GM21526 (cell line): Measurements from ENCODE around the gene TGIF1.
"Not testable (repeated sequence)": the region's sequence is repeated elsewhere in the genome, so short reads cannot be mapped to it uniquely, and the experiment has no call there.

Experiments
- ATAC-seq: cut with Tn5 transposase; IDR thresholded peaks from one replicate; pipeline ENCODE4 v1.9.1; 2021; ENCODE audit warnings: moderate library complexity; ENCODE audit not compliant: unreplicated experiment, low FRiP score

TGIF1 gene

DNA sequence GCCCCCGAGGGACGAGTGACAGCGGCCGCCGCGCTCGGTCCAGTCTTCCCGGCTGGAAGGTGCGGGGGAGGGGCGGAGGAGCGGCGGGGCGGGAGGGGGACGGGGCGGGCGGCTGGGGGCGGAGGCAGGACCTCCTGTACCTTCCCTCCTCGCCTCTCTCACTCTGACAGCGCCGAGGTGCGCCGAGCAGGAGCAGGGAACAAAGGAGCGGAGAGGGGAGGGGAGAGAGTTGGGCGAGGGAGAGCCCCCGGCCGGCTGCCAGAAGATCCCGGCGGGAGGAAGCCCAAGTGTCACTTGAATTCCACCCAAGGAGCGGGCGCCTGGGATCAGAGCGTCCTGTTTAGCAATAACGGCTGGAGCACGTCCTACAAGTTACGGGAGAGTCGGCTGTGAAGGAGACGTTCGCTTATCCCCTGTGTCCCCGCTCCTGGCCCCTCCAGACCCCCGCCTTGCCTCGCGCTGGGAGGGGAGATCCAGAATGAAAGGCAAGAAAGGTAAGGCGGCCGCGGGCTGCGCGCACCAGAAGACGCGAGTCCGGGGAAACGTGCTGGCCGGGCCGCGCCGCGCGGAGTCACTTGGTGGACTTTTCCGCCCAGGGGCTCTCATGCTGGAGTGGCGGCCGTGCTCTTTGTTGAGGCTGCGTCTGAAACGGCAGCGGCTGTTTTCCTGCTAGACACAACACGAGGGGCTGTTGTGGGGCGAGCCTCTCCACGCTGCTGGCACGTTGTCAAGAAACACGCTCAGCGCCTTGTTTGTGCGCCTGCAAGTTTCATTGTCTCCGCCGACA lies at the start of gene TGIF1:
TSS of gene TGIF1 (plus strand) at position 161 of the 787 bp plus-strand sequence. CDS start at position 479, 318 bp downstream.
- no peak for ATAC-seq

DNA sequence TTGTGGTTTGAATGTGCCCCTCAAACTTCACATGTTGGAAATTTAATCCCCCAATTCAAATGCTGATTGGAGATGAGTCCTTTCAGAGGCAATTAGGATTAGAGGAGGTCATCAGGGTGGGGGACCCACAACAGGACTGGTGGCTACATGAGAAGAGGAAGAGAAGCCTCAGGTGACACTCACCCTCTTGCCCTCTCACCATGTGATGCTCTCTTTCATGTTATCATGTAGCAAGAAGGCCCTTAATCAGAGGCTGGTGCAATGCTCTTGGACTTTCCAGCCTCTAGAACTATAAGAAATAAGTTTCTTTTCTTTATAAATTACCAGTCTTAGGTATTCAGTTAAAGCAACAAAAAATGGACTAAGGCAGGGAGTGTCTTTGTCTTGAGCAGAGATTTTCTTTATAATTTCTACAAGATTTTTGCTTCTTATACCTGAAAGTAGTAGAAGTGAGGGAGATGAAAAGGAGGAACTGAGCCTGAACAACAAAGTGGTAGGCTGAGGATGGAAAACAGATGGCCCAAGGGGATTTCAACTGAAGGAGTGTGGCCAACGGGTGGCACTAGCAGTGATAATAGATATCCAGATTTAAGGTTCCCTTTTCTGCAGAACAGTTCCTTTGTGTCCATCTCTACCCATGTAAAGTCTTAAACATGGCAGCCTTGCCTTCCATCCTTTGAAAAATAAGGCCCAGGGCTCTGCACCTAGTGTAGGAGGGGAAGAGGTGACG lies 49.2 kb upstream of the TGIF1 start:
- no peak for ATAC-seq

DNA sequence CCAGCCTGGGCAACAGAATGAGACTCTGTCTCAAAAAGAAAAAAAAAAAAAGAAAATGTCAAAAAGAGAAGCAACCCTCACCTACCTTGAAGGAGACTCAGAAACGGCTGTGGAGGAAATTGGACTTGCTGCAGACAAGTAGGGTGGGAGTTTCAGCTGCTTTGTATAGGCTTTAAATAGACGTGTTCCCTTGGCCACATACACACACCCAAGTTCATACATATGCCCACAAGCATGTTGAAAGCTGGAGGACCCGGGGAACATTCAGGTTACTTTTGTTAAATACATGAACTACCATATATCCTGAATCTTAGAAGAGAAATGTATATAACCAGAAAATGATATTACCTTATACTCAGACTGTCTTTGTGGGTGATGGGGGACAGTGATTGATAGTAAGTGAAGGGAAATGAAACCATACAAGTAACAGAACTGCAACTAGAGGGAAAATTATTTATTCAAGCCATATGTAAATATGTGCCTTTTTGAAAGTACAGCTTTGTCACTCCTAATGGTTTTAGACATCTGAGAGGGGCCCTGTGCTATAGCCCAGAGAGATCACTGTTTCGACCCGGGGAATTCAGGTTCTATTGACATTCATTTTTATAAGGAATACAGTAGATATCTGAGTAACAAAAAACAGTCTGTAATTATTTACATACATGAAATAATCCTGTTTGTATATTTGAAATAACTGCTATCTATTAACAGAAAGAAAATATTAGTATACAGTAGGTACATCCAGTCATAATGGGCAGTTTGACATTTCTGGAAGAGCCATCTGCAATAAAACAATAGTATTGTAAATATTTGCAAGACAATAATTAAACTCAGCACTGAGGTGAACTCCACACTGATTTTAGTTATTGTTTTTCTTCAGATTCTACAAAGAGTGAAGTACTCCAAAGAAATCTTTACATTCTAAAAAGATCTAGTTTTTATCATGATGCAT lies 48.0 kb upstream of the TGIF1 start:
- peak; percentile 90 for ATAC-seq

DNA sequence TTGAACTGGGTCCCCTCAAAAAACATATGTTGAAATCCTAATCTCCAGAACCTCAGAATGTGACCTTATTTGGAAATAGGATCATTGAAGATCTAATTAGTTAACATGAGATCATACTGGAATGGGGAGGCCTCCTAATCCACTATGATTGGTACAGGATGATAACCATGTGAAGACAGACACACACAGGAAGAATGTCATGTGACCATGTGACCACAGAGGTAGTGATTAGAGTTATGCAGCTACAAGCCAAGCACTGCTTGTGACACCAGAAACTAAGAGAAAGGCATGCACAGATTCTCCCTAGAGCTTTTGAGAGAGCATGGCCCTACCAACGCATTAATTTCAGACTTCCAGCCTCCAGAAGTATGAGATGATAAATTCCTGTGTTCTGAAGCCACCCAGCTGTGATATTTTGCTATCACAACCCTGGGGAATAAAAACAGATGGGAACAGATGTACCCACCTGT lies 47.0 kb upstream of the TGIF1 start:
- no peak for ATAC-seq

GRCh38 chr18:3405713-3406112 lies 44.3 kb upstream of the TGIF1 start:
- ATAC-seq = no peak

GRCh38 chr18:3408107-3408506 lies 41.9 kb upstream of the TGIF1 start:
- no peak for ATAC-seq

GRCh38 chr18:3409811-3410210 lies 40.2 kb upstream of the TGIF1 start:
- no peak for ATAC-seq

DNA sequence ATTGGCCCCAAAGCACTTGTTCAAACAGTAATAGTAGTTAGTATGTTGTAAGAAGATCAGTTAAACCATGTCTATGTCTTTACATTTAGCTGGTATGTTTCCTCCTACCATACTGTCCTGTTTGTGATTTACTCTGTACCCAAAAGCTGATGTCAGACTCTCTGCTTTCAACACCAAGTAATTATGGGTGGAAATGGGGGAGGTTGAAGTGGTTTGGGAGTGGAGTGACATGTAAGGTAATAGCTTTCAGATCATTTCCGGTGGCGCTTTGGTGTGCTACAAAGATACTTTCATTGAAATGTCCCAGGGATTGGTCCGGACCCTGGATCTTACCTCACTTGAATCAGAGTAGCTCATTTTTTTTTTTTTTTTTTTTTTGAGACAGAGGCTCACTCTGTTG lies 39.7 kb upstream of the TGIF1 start:
- ATAC-seq = no peak

DNA sequence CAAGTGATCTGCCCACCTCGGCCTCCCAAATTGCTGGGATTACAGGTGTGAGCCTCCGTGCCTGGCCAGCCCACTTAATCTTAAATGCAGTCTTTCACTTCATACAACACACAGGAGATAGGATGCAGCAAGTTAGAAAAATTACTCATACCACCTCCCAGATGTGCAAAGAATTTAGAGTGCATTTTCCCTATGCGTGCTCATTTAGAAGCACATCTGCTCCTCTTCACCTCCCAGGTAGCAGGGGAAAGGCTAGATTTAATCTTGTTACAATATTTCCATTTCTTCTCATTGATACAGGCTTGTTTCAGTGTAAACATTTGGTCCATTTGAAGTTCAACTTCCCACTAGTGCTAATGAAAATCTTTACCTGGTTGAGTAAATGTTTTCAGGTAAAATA lies 39.1 kb upstream of the TGIF1 start:
- ATAC-seq = not testable (repeated sequence)

DNA sequence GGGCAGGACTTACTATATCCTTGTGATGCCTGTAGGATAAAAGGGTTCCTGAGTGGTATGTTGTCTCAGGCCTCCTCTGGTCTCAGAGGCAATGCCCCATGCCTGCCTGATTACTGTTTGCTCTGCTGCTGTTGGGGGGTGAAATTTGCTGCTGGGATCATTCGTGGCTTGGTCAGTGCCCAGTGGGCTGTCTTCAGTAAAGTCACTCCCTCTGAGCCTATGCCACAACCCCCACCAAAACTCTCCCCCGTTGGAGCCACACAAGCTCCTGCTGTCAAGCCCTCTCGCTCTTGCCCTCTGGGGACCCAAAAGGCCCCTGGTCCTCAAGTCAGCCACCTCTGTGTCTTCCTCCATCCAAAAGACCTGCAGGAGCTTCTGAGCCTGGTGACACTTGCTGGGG lies 38.6 kb upstream of the TGIF1 start:
- ATAC-seq = no peak

- no peak for ATAC-seq
These were observed 38.1 kb upstream of the TGIF1 start for GRCh38 chr18:3411854-3412268.

GRCh38 chr18:3412528-3412927 lies 37.4 kb upstream of the TGIF1 start:
- ATAC-seq = not testable (repeated sequence)

DNA sequence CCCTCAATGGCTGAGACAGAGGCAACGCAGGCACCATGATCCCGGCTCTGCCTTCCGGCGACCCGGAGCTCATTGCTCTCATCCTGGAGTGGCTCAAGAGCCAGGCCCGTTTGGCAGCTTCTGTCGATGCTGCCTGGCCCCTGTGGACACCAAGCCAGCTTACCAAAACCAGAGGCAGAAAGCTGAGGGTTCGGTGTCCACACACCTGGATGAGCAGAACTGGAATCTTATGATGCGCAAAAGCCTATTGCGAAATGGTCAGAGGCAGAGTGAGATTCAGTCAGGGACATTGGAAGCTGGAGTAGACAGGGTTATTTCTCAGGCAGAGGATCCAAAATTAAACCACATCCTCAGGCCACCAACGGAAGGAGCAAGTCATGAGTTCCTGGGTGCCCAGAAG lies 34.9 kb upstream of the TGIF1 start:
- ATAC-seq = no peak

GRCh38 chr18:3418083-3418482 lies 31.9 kb upstream of the TGIF1 start:
- no peak for ATAC-seq

- ATAC-seq = no peak
These were observed 29.1 kb upstream of the TGIF1 start for GRCh38 chr18:3420919-3421279.

DNA sequence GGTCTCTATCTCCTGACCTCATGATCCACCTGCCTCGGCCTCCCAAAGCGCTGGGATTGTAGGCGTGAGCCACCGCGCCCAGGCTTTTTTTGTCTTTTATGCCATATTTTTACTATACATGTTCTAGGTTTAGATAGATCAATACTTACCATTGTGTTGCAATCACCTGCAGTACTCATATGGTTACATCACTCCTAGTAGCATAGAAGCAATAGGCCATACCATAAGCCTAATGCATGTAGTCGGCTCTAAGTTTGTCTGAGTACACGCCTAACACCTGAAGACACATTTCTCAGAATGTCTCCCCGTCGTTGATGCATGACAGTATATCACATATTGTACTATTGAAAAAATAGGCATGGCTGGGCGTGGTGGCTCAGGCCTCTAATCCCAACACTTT lies 27.1 kb upstream of the TGIF1 start:
- ATAC-seq = no peak

- ATAC-seq = no peak
These were observed 25.6 kb upstream of the TGIF1 start for GRCh38 chr18:3424280-3424890.

- ATAC-seq = no peak
These were observed 24.9 kb upstream of the TGIF1 start for GRCh38 chr18:3425030-3425429.

- ATAC-seq = no peak
These were observed 24.5 kb upstream of the TGIF1 start for GRCh38 chr18:3425446-3425845.

DNA sequence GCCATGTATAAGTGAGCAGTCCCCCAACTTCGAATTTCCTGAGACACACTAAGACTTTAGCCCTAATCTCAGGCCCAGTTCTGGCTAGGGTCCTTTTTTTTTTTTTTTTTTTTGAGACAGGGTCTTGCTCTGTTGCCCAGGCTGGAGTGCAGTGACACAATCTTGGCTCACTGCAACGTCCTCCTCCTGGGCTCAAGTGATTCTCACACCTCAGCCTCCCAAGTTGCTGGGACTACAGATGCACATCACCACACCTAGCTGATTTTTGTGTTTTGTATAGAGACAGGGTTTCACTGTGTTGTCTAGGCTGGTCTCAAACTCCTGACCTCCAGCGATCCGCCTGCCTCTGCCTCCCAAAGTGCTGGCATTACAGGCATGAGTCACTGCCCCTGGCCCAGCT lies 23.9 kb upstream of the TGIF1 start:
- ATAC-seq = no peak
